KG1 (cell line): ENCODE measurements around the gene RIMS1.

Source experiments
- DNase-seq: peaks from one replicate; lab custom pipeline; 2025; lab: John Stamatoyannopoulos, UW

Gene RIMS1

GRCh38 chr6:72102561-72102960 is 216.2 kb downstream of the RIMS1 start:
- no peak for DNase-seq

- DNase-seq = no peak
These were observed 225.3 kb downstream of the RIMS1 start for GRCh38 chr6:72111611-72112010.

DNA sequence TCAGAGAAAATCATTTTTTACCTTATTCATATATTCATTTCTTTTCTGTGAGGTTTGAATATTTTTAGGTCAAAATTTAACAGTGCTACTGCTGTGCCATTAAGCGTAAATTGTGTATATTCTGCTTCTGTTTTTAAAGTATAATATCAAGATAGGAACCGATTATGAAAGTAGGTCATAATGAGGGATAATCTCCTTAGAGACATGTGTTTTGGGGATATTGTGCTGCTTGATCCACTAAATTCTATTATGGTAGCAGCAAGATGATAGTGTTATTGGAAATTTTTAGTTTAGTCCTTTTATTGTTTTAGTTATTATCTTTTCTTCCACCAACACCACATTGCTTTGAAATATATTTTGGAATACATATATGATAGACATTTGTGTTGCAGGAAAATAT is 244.0 kb downstream of the RIMS1 start:
- DNase-seq = no peak

DNA sequence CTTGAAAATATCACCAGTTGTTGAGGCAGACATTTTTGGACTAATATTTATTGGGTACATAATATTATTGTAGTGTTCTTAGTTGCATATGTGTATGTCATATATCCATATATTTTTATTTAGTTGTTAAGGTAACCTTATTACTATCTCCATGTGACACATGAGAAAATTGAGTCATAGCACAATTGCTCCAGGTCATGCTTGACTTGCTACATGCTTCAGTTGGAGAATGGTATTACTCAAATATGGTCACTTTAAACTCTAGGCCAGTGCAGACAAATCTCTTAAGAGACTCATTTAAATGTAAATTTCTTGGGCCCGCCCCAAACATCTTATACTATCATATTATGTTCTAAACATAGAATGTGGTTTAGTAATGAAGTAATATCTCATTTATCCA is 246.1 kb downstream of the RIMS1 start:
- no peak for DNase-seq

- DNase-seq = no peak
These were observed 246.5 kb downstream of the RIMS1 start for GRCh38 chr6:72132851-72133250.

DNA sequence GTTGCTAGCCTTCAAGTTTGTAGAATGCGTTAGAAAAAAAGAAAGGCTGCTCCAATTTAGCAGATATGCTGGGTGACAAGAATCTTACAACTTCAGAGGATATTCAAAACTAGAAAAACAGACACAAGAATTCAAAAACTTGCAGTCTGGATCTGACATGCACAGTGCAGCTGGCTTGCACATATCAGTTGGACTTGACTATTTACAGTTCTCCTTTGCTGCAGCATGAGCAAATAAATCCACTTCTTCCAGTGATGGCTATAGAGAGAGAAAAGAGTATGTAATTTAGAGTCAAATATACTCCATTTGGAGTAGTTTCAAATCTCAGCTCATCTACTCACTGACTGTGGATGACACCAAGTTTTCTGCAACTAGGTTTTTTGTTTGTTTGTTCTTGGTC is 247.0 kb downstream of the RIMS1 start:
- no peak for DNase-seq

DNA sequence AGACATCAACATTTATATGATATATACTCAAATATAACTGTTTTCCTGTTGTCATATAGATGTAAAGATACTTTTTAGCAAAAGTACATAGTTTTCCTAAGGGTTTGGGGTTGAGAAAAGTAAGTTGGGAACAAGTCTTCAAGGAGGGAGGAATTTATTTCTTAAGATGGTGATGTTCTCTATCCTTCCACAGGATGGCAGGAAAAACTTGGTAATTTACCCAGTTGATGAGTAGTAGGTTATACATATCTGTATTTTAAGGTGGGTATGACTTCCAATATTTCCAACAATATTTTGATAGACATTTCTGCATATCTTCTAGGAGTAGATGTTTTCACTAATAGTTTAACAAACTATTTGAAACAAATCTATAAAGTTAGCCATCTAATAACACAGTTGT is 254.4 kb downstream of the RIMS1 start:
- no peak for DNase-seq

GRCh38 chr6:72149715-72150114 is 263.4 kb downstream of the RIMS1 start:
- no peak for DNase-seq

DNA sequence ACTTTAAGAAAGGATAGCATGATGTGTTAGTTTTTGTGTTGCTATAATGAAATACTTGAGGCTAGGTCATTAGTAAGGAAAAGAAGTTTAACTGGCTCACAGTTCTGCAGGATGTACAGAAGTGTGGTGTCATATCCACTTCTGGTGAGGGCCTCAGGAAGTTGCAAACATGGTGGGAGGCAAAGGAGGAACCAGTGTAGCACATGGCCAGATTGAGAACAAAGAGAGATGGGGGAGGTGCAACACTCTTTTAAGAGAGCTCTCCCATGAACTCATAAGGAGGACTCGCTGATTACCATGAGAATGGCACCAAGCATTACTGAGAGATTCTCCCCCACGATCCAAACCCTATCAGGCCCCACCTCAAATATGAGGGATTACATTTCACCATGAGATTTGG is 265.4 kb downstream of the RIMS1 start:
- no peak for DNase-seq

DNA sequence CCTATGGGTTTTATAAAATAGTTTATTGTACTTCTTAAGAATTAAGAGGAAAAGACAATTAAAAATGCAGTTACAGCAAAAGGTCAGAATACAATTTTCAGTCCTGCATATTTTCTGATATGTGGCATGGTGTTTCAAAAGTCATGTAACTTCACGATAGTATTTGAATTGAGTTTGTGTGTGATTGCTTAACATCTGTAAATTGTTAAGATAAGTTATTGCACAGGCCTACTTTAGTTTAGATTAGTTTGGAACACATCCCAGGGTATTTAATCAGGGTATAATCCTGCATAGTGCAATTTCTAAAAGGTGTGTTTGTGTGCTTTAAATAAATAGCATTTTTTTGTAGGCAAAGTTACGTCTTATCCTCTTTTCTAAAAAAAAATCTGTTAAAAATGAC is 289.6 kb downstream of the RIMS1 start:
- no peak for DNase-seq

- no peak for DNase-seq
These were observed 296.2 kb downstream of the RIMS1 start for GRCh38 chr6:72182337-72183246.

DNA sequence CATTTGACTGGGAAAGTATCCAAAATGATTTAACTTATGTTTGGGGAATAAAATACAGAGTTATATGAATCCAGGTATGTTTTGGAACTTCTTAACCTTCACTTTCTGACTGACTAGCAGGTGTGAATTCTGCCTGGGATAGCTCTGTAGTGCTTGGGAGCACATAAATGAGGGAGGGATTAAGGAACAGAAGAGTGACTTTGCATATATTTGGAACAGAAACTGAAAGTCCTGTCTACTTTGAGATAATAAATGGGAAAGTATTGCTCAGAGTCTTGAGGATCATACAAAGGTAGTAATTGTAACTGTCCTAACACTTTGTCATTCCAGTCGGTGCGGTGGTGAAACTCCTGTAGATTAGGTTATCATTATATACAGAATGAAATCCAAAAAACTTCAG is 317.6 kb downstream of the RIMS1 start:
- no peak for DNase-seq

DNA sequence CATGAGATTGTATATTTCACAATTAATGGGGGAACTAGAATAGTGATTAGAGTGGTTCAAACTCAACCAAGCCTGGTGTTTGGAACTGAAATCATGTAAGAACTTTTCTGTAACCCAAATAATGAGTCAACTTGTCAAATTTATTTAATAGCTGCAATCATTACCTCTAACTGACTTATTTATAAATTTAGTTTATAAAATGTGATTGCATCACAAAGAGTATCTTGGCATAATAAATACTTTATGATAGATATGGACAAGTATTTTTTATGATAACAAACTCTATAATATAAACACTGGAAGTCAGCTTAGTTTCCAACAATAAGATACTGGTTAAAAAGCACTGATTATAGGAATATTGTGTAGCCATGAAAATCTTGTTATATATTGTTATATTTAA is 319.1 kb downstream of the RIMS1 start:
- DNase-seq = no peak

- no peak for DNase-seq
These were observed 320.3 kb downstream of the RIMS1 start for GRCh38 chr6:72206606-72207005.

DNA sequence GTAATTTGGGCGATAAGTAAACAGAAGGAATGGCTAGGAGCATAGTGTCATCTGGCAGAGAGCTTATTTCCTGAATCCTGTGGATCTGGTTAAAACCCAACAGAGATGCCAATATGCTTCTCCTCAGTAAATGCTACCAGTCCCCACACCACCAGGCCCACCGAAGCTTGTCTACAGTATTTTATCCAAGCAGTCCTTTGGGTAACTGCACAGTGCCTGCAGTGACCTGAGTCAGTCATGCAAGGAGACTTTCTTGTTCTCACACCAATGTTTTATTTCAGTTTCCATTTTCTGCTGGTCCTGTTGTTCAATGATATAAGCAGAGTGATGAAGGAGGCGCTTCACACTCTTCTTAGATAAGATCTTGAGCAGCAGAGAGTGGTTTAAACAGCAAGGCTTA is 326.3 kb downstream of the RIMS1 start:
- DNase-seq = no peak

GRCh38 chr6:72213654-72214053 is 327.3 kb downstream of the RIMS1 start:
- DNase-seq = no peak

GRCh38 chr6:72216222-72217068 is 330.1 kb downstream of the RIMS1 start:
- no peak for DNase-seq

GRCh38 chr6:72217626-72218025 is 331.3 kb downstream of the RIMS1 start:
- DNase-seq = no peak

GRCh38 chr6:72218125-72218524 is 331.8 kb downstream of the RIMS1 start:
- DNase-seq = no peak

DNA sequence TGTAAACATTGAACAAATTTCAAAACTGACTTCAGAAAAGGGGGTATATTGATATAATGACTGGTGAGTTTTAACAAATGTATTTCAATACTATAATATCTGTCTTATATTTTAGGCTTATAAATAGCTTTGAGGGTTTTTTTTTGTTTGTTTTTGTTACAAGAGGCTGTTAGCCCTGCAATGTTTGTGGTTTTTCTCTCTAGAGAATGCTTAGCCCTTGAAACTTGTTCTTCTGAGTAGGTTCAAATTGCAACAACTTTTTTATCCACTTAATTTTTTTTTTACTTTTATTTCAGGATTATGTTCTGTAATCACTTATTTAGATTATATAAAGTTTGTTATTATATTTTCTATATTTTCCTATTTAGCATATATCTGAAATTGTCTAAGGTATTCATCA is 333.2 kb downstream of the RIMS1 start:
- DNase-seq = no peak

GRCh38 chr6:72238021-72238420 is 351.7 kb downstream of the RIMS1 start:
- DNase-seq = no peak

DNA sequence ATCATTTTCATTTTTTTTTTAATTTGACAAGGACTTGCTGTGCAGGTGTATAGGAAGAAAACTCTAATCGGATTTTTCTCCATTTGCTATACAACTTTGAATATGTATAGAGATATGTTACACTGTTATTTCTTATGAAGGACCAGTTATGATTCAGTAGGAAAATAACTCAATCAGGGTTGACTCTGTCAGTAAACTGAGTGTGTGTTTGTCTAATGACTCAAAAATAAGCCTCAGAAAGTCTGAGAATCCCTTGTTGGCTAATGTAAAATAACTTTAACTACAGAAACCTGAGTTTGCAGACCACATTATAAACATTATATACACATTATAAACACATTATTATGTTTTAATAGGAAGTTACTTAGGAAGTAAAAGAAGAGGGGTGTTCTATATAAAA is 352.6 kb downstream of the RIMS1 start:
- no peak for DNase-seq

DNA sequence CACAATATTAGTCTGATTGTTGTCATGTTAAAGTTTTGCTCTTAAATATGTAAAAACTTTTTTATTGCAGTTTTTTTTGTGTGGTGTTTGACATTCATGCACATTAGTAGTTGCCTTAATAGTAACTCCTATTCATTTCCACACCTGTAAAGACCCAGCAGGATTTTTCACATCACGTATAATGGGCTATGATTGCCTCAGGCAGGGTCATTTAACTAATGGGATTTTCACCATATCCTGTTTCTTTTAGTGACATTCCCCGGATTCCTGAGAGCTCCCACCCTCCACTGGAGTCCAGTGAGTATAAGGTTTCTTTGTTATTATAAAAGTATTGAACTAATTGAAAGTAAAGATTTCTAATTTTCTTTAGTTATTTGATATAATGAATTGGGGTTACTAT is 359.2 kb downstream of the RIMS1 start:
- DNase-seq = no peak
